ENCODE data around the gene CPSF3.

Gene CPSF3

GRCh38 chr2:9484533-9484932, 61.1 kb downstream of the CPSF3 start:
- no peak overlapping the region for H3K27ac ChIP-seq
- no peak for TF ChIP-seq CTCF (conservative IDR thresholded peaks at IDR 0.05)
- no peak for TF ChIP-seq ZFX (IDR thresholded peaks at IDR 0.05)

- no peak overlapping the region for H3K27ac ChIP-seq
- TF ChIP-seq ZFX (IDR thresholded peaks at IDR 0.05) (no peak), CTCF (conservative IDR thresholded peaks at IDR 0.05) (no peak)
Observed at GRCh38 chr2:9488583-9489547, 65.4 kb downstream of the CPSF3 start.

GRCh38 chr2:9490789-9491188, 67.3 kb downstream of the CPSF3 start:
- H3K27ac ChIP-seq, result no peak overlapping the region
- TF ChIP-seq CTCF (conservative IDR thresholded peaks at IDR 0.05) (no peak), ZFX (IDR thresholded peaks at IDR 0.05) (no peak)

GRCh38 chr2:9492927-9493326, 69.5 kb downstream of the CPSF3 start:
- no peak for TF ChIP-seq ZFX (IDR thresholded peaks at IDR 0.05)
- no peak for TF ChIP-seq CTCF (conservative IDR thresholded peaks at IDR 0.05)
- H3K27ac ChIP-seq, result no peak overlapping the region

GRCh38 chr2:9493478-9493877, 70.0 kb downstream of the CPSF3 start:
- no peak for TF ChIP-seq ZFX (IDR thresholded peaks at IDR 0.05)
- TF ChIP-seq CTCF (conservative IDR thresholded peaks at IDR 0.05), result no peak
- no peak overlapping the region for H3K27ac ChIP-seq

- TF ChIP-seq ZFX (IDR thresholded peaks at IDR 0.05) (no peak), CTCF (conservative IDR thresholded peaks at IDR 0.05) (no peak)
Observed at GRCh38 chr2:9494081-9494480, 70.6 kb downstream of the CPSF3 start.

GRCh38 chr2:9497017-9497416, 73.6 kb downstream of the CPSF3 start:
- H3K27ac ChIP-seq, result no peak overlapping the region
- TF ChIP-seq CTCF (conservative IDR thresholded peaks at IDR 0.05), result no peak
- TF ChIP-seq ZFX (IDR thresholded peaks at IDR 0.05), result no peak

More at GRCh38 chr2:9494081-9494480, 70.6 kb downstream of the CPSF3 start:
- no peak overlapping the region for H3K27ac ChIP-seq
